IPS DF 4.7 (cell line): ENCODE data around the gene TBC1D2.
"Not testable (repeated sequence)": the region's sequence is repeated elsewhere in the genome, so short reads cannot be mapped to it uniquely, and the experiment has no call there.

ENCODE experiments used
- DNase-seq: peaks from one replicate; pipeline ENCODE4 v3.0.0-alpha.2; 2013; ENCODE audit warnings: low spot score; ENCODE audit errors: extremely low read depth

Gene TBC1D2

GRCh38 chr9:98271479-98271878 is 16.0 kb upstream of the TBC1D2 start:
- no peak for DNase-seq

- DNase-seq, result not testable (repeated sequence)
Measured at GRCh38 chr9:98270284-98270683, 14.8 kb upstream of the TBC1D2 start.

GRCh38 chr9:98269652-98270051 is 14.2 kb upstream of the TBC1D2 start:
- DNase-seq, result not testable (repeated sequence)

- DNase-seq, result not testable (repeated sequence)
Measured at GRCh38 chr9:98267556-98267955, 12.1 kb upstream of the TBC1D2 start.

- DNase-seq, result no peak
Measured at GRCh38 chr9:98264516-98264915, 9.1 kb upstream of the TBC1D2 start.

GRCh38 chr9:98263482-98264357 is 8.3 kb upstream of the TBC1D2 start:
- peak; percentile 60 for DNase-seq

GRCh38 chr9:98263080-98263479 is 7.6 kb upstream of the TBC1D2 start:
- DNase-seq, result no peak

GRCh38 chr9:98262056-98262455 is 6.6 kb upstream of the TBC1D2 start:
- DNase-seq, result no peak

GRCh38 chr9:98260635-98261034 is 5.2 kb upstream of the TBC1D2 start:
- no peak for DNase-seq

GRCh38 chr9:98259791-98260190 is 4.3 kb upstream of the TBC1D2 start:
- no peak for DNase-seq

- DNase-seq, result no peak
Measured at GRCh38 chr9:98256756-98257155, 1.3 kb upstream of the TBC1D2 start.

GRCh38 chr9:98255061-98255577 is 330 bp downstream of the TBC1D2 start:
- DNase-seq, result no peak

- no peak for DNase-seq
Measured at GRCh38 chr9:98254228-98255060, 1.0 kb downstream of the TBC1D2 start.

GRCh38 chr9:98253565-98253964 is 1.9 kb downstream of the TBC1D2 start:
- DNase-seq, result no peak

GRCh38 chr9:98251551-98251950 is 3.9 kb downstream of the TBC1D2 start:
- no peak for DNase-seq

GRCh38 chr9:98249771-98250170 is 5.7 kb downstream of the TBC1D2 start:
- DNase-seq, result no peak

- DNase-seq, result no peak
Measured at GRCh38 chr9:98248737-98249474, 6.5 kb downstream of the TBC1D2 start.

GRCh38 chr9:98247831-98248657 is 7.4 kb downstream of the TBC1D2 start:
- no peak for DNase-seq

- no peak for DNase-seq
Measured at GRCh38 chr9:98242426-98242825, 13.0 kb downstream of the TBC1D2 start.
